ENCODE measurements around the gene MYRIP.
A peak's percentile ranks its signal among the peaks of the same experiment; 100 is the strongest.

The MYRIP gene

GRCh38 chr3:40229963-40230362 is 420.6 kb downstream of the MYRIP start:
- peaks cover 0 to 13% (median 5%) of the 10 kb centered on the region in 10 experiments; a peak in 7 of 20 replicates for H3K4me1 ChIP-seq
- peak overlapping the region in 4 of 11 experiments; percentile 27 to 45 (median 44); a peak in 6 of 22 replicates for H3K4me2 ChIP-seq
- no peak for TF ChIP-seq Cebpa-rat (IDR thresholded peaks at IDR 0.05)
- H3K4me3 ChIP-seq, result no peak overlapping the region
- H4K20me1 ChIP-seq, result no peaks in the 10 kb centered on the region
- peaks cover 0 to 7% (median 0%) of the 10 kb centered on the region in 11 experiments; a peak in 4 of 22 replicates for H3K9me3 ChIP-seq (replicated peaks in 1 of 11)
- H3K27ac ChIP-seq, result no peak overlapping the region
- no peaks in the 10 kb centered on the region for H3K36me3 ChIP-seq
- no peak overlapping the region for H3K9ac ChIP-seq
- no peaks in the 10 kb centered on the region for H3K27me3 ChIP-seq

GRCh38 chr3:40230382-40230781 is 421.0 kb downstream of the MYRIP start:
- no peaks in the 10 kb centered on the region for H3K36me3 ChIP-seq
- H3K4me2 ChIP-seq, result peak overlapping the region in 3 of 11 experiments; percentile 43 to 45 (median 44); a peak in 5 of 22 replicates
- H3K27me3 ChIP-seq, result no peaks in the 10 kb centered on the region
- H3K4me1 ChIP-seq, result peaks cover 0 to 13% (median 5%) of the 10 kb centered on the region in 10 experiments; a peak in 7 of 20 replicates
- peaks cover 0 to 7% (median 0%) of the 10 kb centered on the region in 11 experiments; a peak in 4 of 22 replicates for H3K9me3 ChIP-seq (replicated peaks in 1 of 11)
- no peak overlapping the region for H3K27ac ChIP-seq
- H3K4me3 ChIP-seq, result no peak overlapping the region
- H4K20me1 ChIP-seq, result no peaks in the 10 kb centered on the region
- H3K9ac ChIP-seq, result no peak overlapping the region
- TF ChIP-seq Cebpa-rat (IDR thresholded peaks at IDR 0.05), result no peak

- Histone ChIP-seq H3K4me1 (peaks cover 0 to 13% (median 5%) of the 10 kb centered on the region in 10 experiments; a peak in 7 of 20 replicates), H3K36me3 (no peaks in the 10 kb centered on the region), H3K4me2 (no peak overlapping the region), H3K27me3 (no peaks in the 10 kb centered on the region), H3K27ac (no peak overlapping the region), H3K9me3 (replicated peaks in 1 of 11) (peaks cover 0 to 7% (median 0%) of the 10 kb centered on the region in 11 experiments; a peak in 4 of 22 replicates), H4K20me1 (no peaks in the 10 kb centered on the region), H3K9ac (no peak overlapping the region), H3K4me3 (no peak overlapping the region)
- no peak for TF ChIP-seq Cebpa-rat (IDR thresholded peaks at IDR 0.05)
These were observed 423.2 kb downstream of the MYRIP start for GRCh38 chr3:40232626-40233025.

- H4K20me1 ChIP-seq, result no peaks in the 10 kb centered on the region
- H3K4me3 ChIP-seq, result no peak overlapping the region
- H3K36me3 ChIP-seq, result no peaks in the 10 kb centered on the region
- H3K4me2 ChIP-seq, result no peak overlapping the region
- no peak overlapping the region for H3K9ac ChIP-seq
- H3K27ac ChIP-seq, result no peak overlapping the region
- no peaks in the 10 kb centered on the region for H3K27me3 ChIP-seq
- no peaks in the 10 kb centered on the region for H3K4me1 ChIP-seq
- H3K9me3 ChIP-seq (replicated peaks in 1 of 11), result peaks cover 0 to 10% (median 5%) of the 10 kb centered on the region in 11 experiments; a peak in 6 of 22 replicates
- TF ChIP-seq Cebpa-rat (IDR thresholded peaks at IDR 0.05), result no peak
These were observed 427.8 kb downstream of the MYRIP start for GRCh38 chr3:40237159-40237558.

- Histone ChIP-seq H3K36me3 (no peaks in the 10 kb centered on the region), H3K27ac (no peak overlapping the region), H3K9ac (no peak overlapping the region), H3K27me3 (no peaks in the 10 kb centered on the region), H3K4me3 (no peak overlapping the region), H4K20me1 (no peaks in the 10 kb centered on the region), H3K4me2 (no peak overlapping the region), H3K4me1 (no peaks in the 10 kb centered on the region), H3K9me3 (replicated peaks in 1 of 11) (peaks cover 0 to 9% (median under 1%) of the 10 kb centered on the region in 11 experiments; a peak in 6 of 22 replicates)
- TF ChIP-seq Cebpa-rat (IDR thresholded peaks at IDR 0.05), result no peak
These were observed 428.6 kb downstream of the MYRIP start for GRCh38 chr3:40237889-40238571.

- H3K9me3 ChIP-seq (replicated peaks in 1 of 11), result peaks cover 0 to 9% (median 0%) of the 10 kb centered on the region in 11 experiments; a peak in 3 of 22 replicates
These were observed 431.5 kb downstream of the MYRIP start for GRCh38 chr3:40240921-40241320.

GRCh38 chr3:40242216-40242615 is 432.8 kb downstream of the MYRIP start:
- H3K4me2 ChIP-seq, result no peak overlapping the region
- H3K9me3 ChIP-seq (replicated peaks in 1 of 11), result peaks cover 0 to 9% (median 0%) of the 10 kb centered on the region in 11 experiments; a peak in 3 of 22 replicates
- H3K27ac ChIP-seq, result no peak overlapping the region

More at GRCh38 chr3:40240921-40241320, 431.5 kb downstream of the MYRIP start:
- no peaks in the 10 kb centered on the region for H4K20me1 ChIP-seq
- H3K27me3 ChIP-seq, result no peaks in the 10 kb centered on the region
- no peak for TF ChIP-seq Cebpa-rat (IDR thresholded peaks at IDR 0.05)
- H3K27ac ChIP-seq, result no peak overlapping the region
- H3K4me1 ChIP-seq, result no peaks in the 10 kb centered on the region
- H3K9ac ChIP-seq, result no peak overlapping the region
- H3K4me3 ChIP-seq, result no peak overlapping the region
- no peaks in the 10 kb centered on the region for H3K36me3 ChIP-seq
- H3K4me2 ChIP-seq, result no peak overlapping the region

GRCh38 chr3:40242638-40243037 is 433.2 kb downstream of the MYRIP start:
- Histone ChIP-seq H3K27me3 (no peaks in the 10 kb centered on the region), H4K20me1 (no peaks in the 10 kb centered on the region), H3K9me3 (replicated peaks in 1 of 11) (peaks cover 0 to 9% (median 0%) of the 10 kb centered on the region in 11 experiments; a peak in 3 of 22 replicates), H3K4me3 (no peak overlapping the region), H3K27ac (no peak overlapping the region), H3K36me3 (no peaks in the 10 kb centered on the region), H3K9ac (no peak overlapping the region), H3K4me2 (no peak overlapping the region), H3K4me1 (no peaks in the 10 kb centered on the region)
- TF ChIP-seq Cebpa-rat (IDR thresholded peaks at IDR 0.05), result no peak

More at GRCh38 chr3:40242216-40242615, 432.8 kb downstream of the MYRIP start:
- H3K4me3 ChIP-seq, result no peak overlapping the region
- no peaks in the 10 kb centered on the region for H4K20me1 ChIP-seq
- no peaks in the 10 kb centered on the region for H3K4me1 ChIP-seq
- no peaks in the 10 kb centered on the region for H3K36me3 ChIP-seq
- no peaks in the 10 kb centered on the region for H3K27me3 ChIP-seq
- H3K9ac ChIP-seq, result no peak overlapping the region
- TF ChIP-seq Cebpa-rat (IDR thresholded peaks at IDR 0.05), result no peak

GRCh38 chr3:40243056-40243455 is 433.6 kb downstream of the MYRIP start:
- H3K27me3 ChIP-seq, result no peaks in the 10 kb centered on the region
- H3K27ac ChIP-seq, result no peak overlapping the region
- TF ChIP-seq Cebpa-rat (IDR thresholded peaks at IDR 0.05), result no peak
- no peaks in the 10 kb centered on the region for H4K20me1 ChIP-seq
- no peak overlapping the region for H3K9ac ChIP-seq
- peaks cover 0 to 9% (median 0%) of the 10 kb centered on the region in 11 experiments; a peak in 3 of 22 replicates for H3K9me3 ChIP-seq (replicated peaks in 1 of 11)
- no peaks in the 10 kb centered on the region for H3K36me3 ChIP-seq
- no peaks in the 10 kb centered on the region for H3K4me1 ChIP-seq
- H3K4me2 ChIP-seq, result no peak overlapping the region
- no peak overlapping the region for H3K4me3 ChIP-seq
